ENCODE data around the gene GSK3A.

GRCh38 chr19:42204664-42205063, 37.7 kb downstream of the GSK3A start:
- TF ChIP-seq CTCF (IDR thresholded peaks at IDR 0.05) (no peak), EZH2 (IDR thresholded peaks at IDR 0.05; ENCODE audit: borderline replicate concordance, insufficient read depth, low read depth, low read length, poor library complexity, severe bottlenecking) (no peak)
